ENCODE data around the gene MICU1.
"Not testable (repeated sequence)": the region's sequence is repeated elsewhere in the genome, so short reads cannot be mapped to it uniquely, and the experiment has no call there.

MICU1 gene

GRCh38 chr10:72625608-72626443, at the start of gene MICU1:
TSS of gene MICU1 (minus strand) at chr10:72626079. CDS start at chr10:72566793, 59,286 bp downstream.
- peak; percentile 83 to 84 for DNase-seq (ENCODE audit: low read depth in 1 of 2, low spot score in 1 of 2)

GRCh38 chr10:72674174-72674573, 48.3 kb upstream of the MICU1 start:
- not testable (repeated sequence) for DNase-seq (ENCODE audit: low read depth in 1 of 2, low spot score in 1 of 2)

- DNase-seq (ENCODE audit: low read depth in 1 of 2, low spot score in 1 of 2), result no peak
Measured at GRCh38 chr10:72673280-72673679, 47.4 kb upstream of the MICU1 start.

GRCh38 chr10:72667207-72667864, 41.5 kb upstream of the MICU1 start:
- DNase-seq (ENCODE audit: low read depth in 1 of 2, low spot score in 1 of 2), result no peak

- no peak for DNase-seq (ENCODE audit: low read depth in 1 of 2, low spot score in 1 of 2)
Measured at GRCh38 chr10:72665925-72666324, 40.0 kb upstream of the MICU1 start.

- DNase-seq (ENCODE audit: low read depth in 1 of 2, low spot score in 1 of 2), result no peak
Measured at GRCh38 chr10:72663971-72664370, 38.1 kb upstream of the MICU1 start.

GRCh38 chr10:72661431-72661830, 35.6 kb upstream of the MICU1 start:
- DNase-seq (ENCODE audit: low read depth in 1 of 2, low spot score in 1 of 2), result no peak

- DNase-seq (ENCODE audit: low read depth in 1 of 2, low spot score in 1 of 2), result no peak
Measured at GRCh38 chr10:72660220-72660619, 34.3 kb upstream of the MICU1 start.

- DNase-seq (ENCODE audit: low read depth in 1 of 2, low spot score in 1 of 2), result no peak
Measured at GRCh38 chr10:72659694-72660093, 33.8 kb upstream of the MICU1 start.

- DNase-seq (ENCODE audit: low read depth in 1 of 2, low spot score in 1 of 2), result no peak
Measured at GRCh38 chr10:72658696-72659400, 33.0 kb upstream of the MICU1 start.

GRCh38 chr10:72654720-72655119, 28.8 kb upstream of the MICU1 start:
- DNase-seq (ENCODE audit: low read depth in 1 of 2, low spot score in 1 of 2), result no peak

- DNase-seq (ENCODE audit: low read depth in 1 of 2, low spot score in 1 of 2), result no peak
Measured at GRCh38 chr10:72653383-72654096, 27.7 kb upstream of the MICU1 start.

- no peak for DNase-seq (ENCODE audit: low read depth in 1 of 2, low spot score in 1 of 2)
Measured at GRCh38 chr10:72649291-72649690, 23.4 kb upstream of the MICU1 start.

- no peak for DNase-seq (ENCODE audit: low read depth in 1 of 2, low spot score in 1 of 2)
Measured at GRCh38 chr10:72648301-72648700, 22.4 kb upstream of the MICU1 start.

GRCh38 chr10:72646971-72647370, 21.1 kb upstream of the MICU1 start:
- DNase-seq (ENCODE audit: low read depth in 1 of 2, low spot score in 1 of 2), result not testable (repeated sequence)

GRCh38 chr10:72645263-72645858, 19.5 kb upstream of the MICU1 start:
- DNase-seq (ENCODE audit: low read depth in 1 of 2, low spot score in 1 of 2), result no peak

GRCh38 chr10:72642318-72642717, 16.4 kb upstream of the MICU1 start:
- no peak for DNase-seq (ENCODE audit: low read depth in 1 of 2, low spot score in 1 of 2)

GRCh38 chr10:72639441-72639873, 13.6 kb upstream of the MICU1 start:
- no peak for DNase-seq (ENCODE audit: low read depth in 1 of 2, low spot score in 1 of 2)

GRCh38 chr10:72638586-72639440, 12.9 kb upstream of the MICU1 start:
- DNase-seq (ENCODE audit: low read depth in 1 of 2, low spot score in 1 of 2), result no peak

GRCh38 chr10:72637398-72637857, 11.5 kb upstream of the MICU1 start:
- no peak for DNase-seq (ENCODE audit: low read depth in 1 of 2, low spot score in 1 of 2)

Data from stimulated activated CD4-positive, alpha-beta T cell treated with anti-CD3 and anti-CD28 coated beads, Interleukin-15, amount 100 ng/mL, for 1 hour (primary cell).